AG09309 (cell line): ENCODE results near the gene PRR20A.
"Not testable (repeated sequence)": the region's sequence is repeated elsewhere in the genome, so short reads cannot be mapped to it uniquely, and the experiment has no call there.

ENCODE experiments used
- DNase-seq: peaks from one replicate; pipeline ENCODE4 v3.0.0-alpha.2; 2010; ENCODE audit warnings: low read depth
- H3K4me3 ChIP-seq: 2 replicates; pipeline ENCODE4 v1.5.1; 2011; ENCODE audit warnings: mild to moderate bottlenecking, low read depth, low read length, moderate library complexity; ENCODE audit not compliant: control insufficient read depth
- CTCF ChIP-seq: IDR thresholded peaks from 2 replicates; pipeline ENCODE4 v1.5.1; 2011; ENCODE audit warnings: mild to moderate bottlenecking, low read depth, low read length, inconsistent platforms; ENCODE audit not compliant: insufficient read depth, control insufficient read depth; ENCODE audit errors: missing control alignments

Gene PRR20A

GRCh38 chr13:57140235-57140968 lies at the start of gene PRR20A:
Gene PRR20A (plus strand): TSS chr13:57140918. CDS start chr13:57141305, 387 bp downstream.
- H3K4me3 ChIP-seq, DNase-seq: not testable (repeated sequence)

- no peak for TF ChIP-seq CTCF
Observed at GRCh38 chr13:57114945-57115344, 25.8 kb upstream of the PRR20A start.

DNA sequence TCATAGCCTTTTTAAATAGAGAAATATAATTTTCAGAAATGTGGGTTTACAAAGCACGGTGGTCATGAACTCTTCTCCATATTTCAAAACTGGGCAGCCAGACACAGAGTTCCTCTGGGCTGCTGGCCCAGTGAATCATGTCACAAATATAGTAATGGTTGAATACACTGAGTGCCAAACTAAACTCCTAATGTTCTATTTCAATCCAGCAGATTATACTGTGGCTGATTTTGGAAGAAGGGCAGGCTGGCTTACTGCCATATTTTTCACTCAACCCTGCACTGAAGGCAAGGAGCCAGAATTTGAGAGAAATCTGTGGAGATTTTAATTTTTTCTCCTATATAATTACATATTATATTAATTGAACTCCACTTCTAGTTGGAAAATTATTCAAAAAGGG lies 17.0 kb upstream of the PRR20A start:
- DNase-seq: no peak
- TF ChIP-seq CTCF: no peak
- H3K4me3 ChIP-seq: no peak overlapping the region

More at GRCh38 chr13:57114945-57115344, 25.8 kb upstream of the PRR20A start:
- DNase-seq: no peak
- no peak overlapping the region for H3K4me3 ChIP-seq

DNA sequence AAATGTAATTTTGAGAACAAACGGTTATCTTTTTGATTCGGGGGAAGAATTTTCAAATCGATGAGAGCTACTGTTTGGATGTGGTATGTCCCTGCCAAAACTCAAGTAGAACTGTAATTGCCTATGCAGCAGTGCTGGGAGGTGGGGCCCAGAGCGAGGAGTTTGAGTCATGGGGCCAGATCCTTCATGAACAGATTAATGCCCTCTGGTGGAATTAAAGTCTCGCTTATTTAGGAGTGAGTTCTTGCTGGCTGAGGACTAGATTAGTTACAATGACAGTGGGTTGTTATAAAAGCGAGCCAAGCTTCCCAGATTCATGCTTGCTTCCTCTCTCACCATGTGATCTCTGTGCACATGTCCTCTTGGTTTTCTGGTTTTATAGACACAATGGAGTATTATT lies 11.8 kb upstream of the PRR20A start:
- no peak for DNase-seq
- H3K4me3 ChIP-seq: no peak overlapping the region
- no peak for TF ChIP-seq CTCF

DNA sequence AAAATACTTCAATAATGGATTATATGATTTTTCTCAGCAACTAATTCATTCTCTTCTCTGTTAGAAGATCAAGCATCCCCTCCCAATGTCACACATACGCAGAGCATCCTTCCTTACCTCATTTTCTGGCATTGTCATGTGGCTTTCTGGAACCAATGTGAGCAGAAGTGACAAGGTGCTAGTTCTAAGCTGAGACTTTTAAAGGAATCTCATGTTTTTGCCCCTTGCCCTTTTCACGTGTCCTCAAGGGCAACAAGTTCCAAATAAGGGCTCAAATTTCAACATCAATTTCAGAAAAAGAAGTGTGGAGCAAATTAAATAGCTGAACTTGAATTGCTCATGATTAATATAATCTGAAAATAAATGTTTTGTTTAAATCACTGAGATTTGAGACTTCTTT lies 4.6 kb upstream of the PRR20A start:
- H3K4me3 ChIP-seq: no peak overlapping the region
- no peak for DNase-seq
- TF ChIP-seq CTCF: no peak

DNA sequence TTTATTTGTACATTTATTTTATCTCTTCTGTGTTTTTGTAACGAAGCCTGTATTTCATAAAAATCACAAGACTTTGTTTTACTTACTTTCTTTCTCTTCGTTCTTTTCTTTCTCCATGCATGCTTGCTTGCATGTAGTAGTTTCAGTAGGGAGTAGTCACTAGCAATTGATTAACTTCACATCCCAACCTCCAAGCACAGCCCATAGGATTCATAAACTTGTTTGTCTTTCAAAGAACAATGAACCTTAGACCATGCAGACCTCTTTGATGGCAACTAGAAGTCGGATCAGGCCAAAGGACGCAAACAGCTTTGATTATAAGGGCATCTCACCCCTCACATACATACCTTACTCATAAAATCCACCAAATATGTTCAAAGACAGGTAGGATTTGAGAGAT lies 3.1 kb upstream of the PRR20A start:
- no peak for DNase-seq
- no peak overlapping the region for H3K4me3 ChIP-seq
- no peak for TF ChIP-seq CTCF

- DNase-seq: no peak
Observed at GRCh38 chr13:57138988-57139387, 1.7 kb upstream of the PRR20A start.

GRCh38 chr13:57139781-57140180 lies 937 bp upstream of the PRR20A start:
- H3K4me3 ChIP-seq, DNase-seq: not testable (repeated sequence)

More at GRCh38 chr13:57138988-57139387, 1.7 kb upstream of the PRR20A start:
- no peak for TF ChIP-seq CTCF
- H3K4me3 ChIP-seq: no peak overlapping the region

- not testable (repeated sequence) for H3K4me3 ChIP-seq
Observed at GRCh38 chr13:57147188-57147587, 6.5 kb downstream of the PRR20A start, which contains the start of gene PRR20B. Gene PRR20B (plus strand): TSS chr13:57147488. CDS start chr13:57147875, 387 bp downstream.

DNA sequence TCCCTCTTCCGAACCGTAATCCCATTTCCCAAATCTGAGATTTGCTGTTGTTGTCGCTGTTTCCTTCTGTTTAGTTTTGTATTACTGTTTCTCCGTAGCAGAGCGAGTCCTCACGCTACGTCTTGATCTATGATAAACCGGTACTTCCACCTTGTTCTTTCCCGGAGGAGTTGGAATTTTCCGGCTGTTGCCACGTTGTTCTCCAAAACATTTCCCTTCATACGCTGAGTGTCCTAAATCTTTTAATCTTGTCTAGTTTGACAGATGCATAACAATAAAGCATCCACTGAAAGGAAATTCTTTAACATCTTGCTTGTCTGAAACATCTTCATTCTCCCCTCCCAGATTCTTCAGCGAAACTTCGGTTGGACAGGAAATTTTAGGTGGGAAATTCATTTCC lies 7.4 kb downstream of the PRR20A start:
- H3K4me3 ChIP-seq, DNase-seq: not testable (repeated sequence)

More at GRCh38 chr13:57147188-57147587, 6.5 kb downstream of the PRR20A start, which contains the start of gene PRR20B:
- not testable (repeated sequence) for DNase-seq

GRCh38 chr13:57153761-57154160 lies 13.0 kb downstream of the PRR20A start, which contains the start of gene PRR20C:
Gene PRR20C (plus strand): TSS chr13:57154061. CDS start chr13:57154448, 387 bp downstream.
- DNase-seq, H3K4me3 ChIP-seq: not testable (repeated sequence)
